Mesendoderm (in vitro differentiated cells): Measurements from ENCODE around the gene ABR.

Experiments
- DNase-seq: peaks from one replicate; pipeline ENCODE4 v3.0.0; 2013
- H2AK5ac ChIP-seq: 2 replicates; pipeline ENCODE4 v1.6.1; 2013; ENCODE audit warnings: low read length, inconsistent platforms
- H2BK120ac ChIP-seq: 2 replicates; pipeline ENCODE4 v1.6.1; 2013; ENCODE audit warnings: low read depth, mild to moderate bottlenecking, low read length, moderate library complexity, mixed read lengths
- H2BK15ac ChIP-seq: replicated peaks from 2 replicates; pipeline ENCODE4 v1.6.1; 2013; ENCODE audit warnings: low read depth, mild to moderate bottlenecking, moderate library complexity
- H2BK5ac ChIP-seq: 2 replicates; pipeline ENCODE4 v1.6.1; 2013; ENCODE audit warnings: low read length, inconsistent platforms
- H3K18ac ChIP-seq: 2 replicates; pipeline ENCODE4 v1.6.1; 2013; ENCODE audit warnings: mild to moderate bottlenecking, low read length, mixed read lengths
- H3K23ac ChIP-seq: one replicate; pipeline ENCODE4 v1.6.1; 2013; ENCODE audit warnings: low read length
- H3K27ac ChIP-seq: 2 replicates; pipeline ENCODE4 v1.5.1; 2013; ENCODE audit warnings: low read depth, mild to moderate bottlenecking, inconsistent platforms, low read length, moderate library complexity
- H3K27me3 ChIP-seq: 2 replicates; pipeline ENCODE4 v1.6.1; 2013; ENCODE audit warnings: low read length, control low read depth, mild to moderate bottlenecking, inconsistent platforms; ENCODE audit not compliant: insufficient read depth, poor library complexity
- H3K36me3 ChIP-seq: 2 replicates; pipeline ENCODE4 v1.6.1; 2013; ENCODE audit warnings: low read length, inconsistent platforms; ENCODE audit not compliant: control insufficient read depth, insufficient read depth
- H3K4ac ChIP-seq: one replicate; pipeline ENCODE4 v1.6.1; 2013; ENCODE audit warnings: low read depth, mild to moderate bottlenecking, low read length, moderate library complexity
- H3K4me1 ChIP-seq: 2 replicates; pipeline ENCODE4 v1.6.1; 2013; ENCODE audit warnings: low read depth, low read length, inconsistent platforms; ENCODE audit not compliant: control insufficient read depth
- H3K4me2 ChIP-seq: 2 replicates; pipeline ENCODE4 v1.6.1; 2013; ENCODE audit warnings: low read length
- H3K4me3 ChIP-seq: 2 replicates; pipeline ENCODE4 v1.5.1; 2013; ENCODE audit warnings: mild to moderate bottlenecking, low read length
- H3K56ac ChIP-seq: one replicate; pipeline ENCODE4 v1.6.1; 2013; ENCODE audit warnings: low read length
- H3K79me1 ChIP-seq: 2 replicates; pipeline ENCODE4 v1.6.1; 2013; ENCODE audit warnings: low read length, inconsistent platforms
- H3K79me2 ChIP-seq: 2 replicates; pipeline ENCODE4 v1.6.1; 2013; ENCODE audit warnings: mild to moderate bottlenecking, low read length; ENCODE audit not compliant: control insufficient read depth, insufficient read depth
- H3K9ac ChIP-seq: 2 replicates; pipeline ENCODE4 v1.6.1; 2013; ENCODE audit warnings: low read length, inconsistent platforms
- H4K5ac ChIP-seq: one replicate; pipeline ENCODE4 v1.6.1; 2013; ENCODE audit warnings: low read length
- H4K8ac ChIP-seq: one replicate; pipeline ENCODE4 v1.6.1; 2013; ENCODE audit warnings: low read depth, mild to moderate bottlenecking, control low read depth, low read length, moderate library complexity
- WGBS: extraction: QIAGEN DNeasy Blood & Tissue Kit; methylation state at CpG from one replicate; pipeline ENCODE4 v1.1.7; 2013; ENCODE audit warnings: low lambda C conversion rate, missing lambda C conversion rate; ENCODE audit not compliant: insufficient coverage; ENCODE audit errors: extremely low coverage; 5-methylcytosine and 5-hydroxymethylcytosine counted together

ABR gene

DNA sequence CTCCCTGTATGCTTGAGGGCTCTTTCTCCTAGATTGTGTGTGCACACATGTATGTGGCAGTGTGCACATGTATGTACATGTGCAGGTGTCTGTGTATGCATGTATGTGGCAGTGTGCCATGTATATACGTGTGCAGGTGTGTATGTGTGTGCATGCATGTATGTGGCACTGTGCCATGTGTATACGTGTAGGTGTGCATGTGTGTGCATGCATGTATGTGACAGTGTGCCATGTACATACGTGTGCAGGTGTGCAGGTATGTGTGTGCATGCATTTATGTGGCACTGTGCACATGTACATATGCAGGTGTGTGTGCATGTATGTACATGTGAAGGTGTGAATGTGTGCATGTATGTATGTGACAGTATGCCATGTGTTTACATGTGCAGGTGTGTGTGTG is 46.5 kb upstream of the ABR start:
- WGBS = no CpG with 5 or more reads among the region's 3 CpGs
- no peak overlapping the region for H3K56ac ChIP-seq
- H3K4me1 ChIP-seq = no peaks in the 10 kb centered on the region
- H3K4me2 ChIP-seq = no peak overlapping the region
- H2BK15ac ChIP-seq = no peak overlapping the region
- no peak overlapping the region for H3K9ac ChIP-seq
- H3K4ac ChIP-seq = no peak overlapping the region
- H2BK120ac ChIP-seq = no peak overlapping the region
- H3K4me3 ChIP-seq = no peak overlapping the region
- no peaks in the 10 kb centered on the region for H3K79me2 ChIP-seq
- H2AK5ac ChIP-seq = no peak overlapping the region
- no peak overlapping the region for H3K23ac ChIP-seq
- no peak overlapping the region for H3K18ac ChIP-seq
- H2BK5ac ChIP-seq = no peak overlapping the region
- H4K5ac ChIP-seq = no peak overlapping the region
- H3K27me3 ChIP-seq = peaks cover 29% of the 10 kb centered on the region
- H3K27ac ChIP-seq = no peak overlapping the region
- no peaks in the 10 kb centered on the region for H3K36me3 ChIP-seq
- H3K79me1 ChIP-seq = no peaks in the 10 kb centered on the region
- no peak overlapping the region for H4K8ac ChIP-seq
- no peak for DNase-seq

GRCh38 chr17:1224330-1224729 is 44.5 kb upstream of the ABR start:
- no peak overlapping the region for H3K4me2 ChIP-seq
- H3K23ac ChIP-seq = no peak overlapping the region
- H3K4ac ChIP-seq = no peak overlapping the region
- WGBS = no CpG with 5 or more reads among the region's 7 CpGs
- no peaks in the 10 kb centered on the region for H3K79me2 ChIP-seq
- no peak overlapping the region for H4K5ac ChIP-seq
- no peaks in the 10 kb centered on the region for H3K79me1 ChIP-seq
- H2AK5ac ChIP-seq = no peak overlapping the region
- H3K56ac ChIP-seq = no peak overlapping the region
- H3K9ac ChIP-seq = no peak overlapping the region
- H3K36me3 ChIP-seq = no peaks in the 10 kb centered on the region
- H3K4me1 ChIP-seq = no peaks in the 10 kb centered on the region
- no peak overlapping the region for H3K27ac ChIP-seq
- no peak overlapping the region for H2BK120ac ChIP-seq
- no peak overlapping the region for H2BK5ac ChIP-seq
- no peak for DNase-seq
- peaks cover 19% of the 10 kb centered on the region for H3K27me3 ChIP-seq
- no peak overlapping the region for H3K18ac ChIP-seq
- no peak overlapping the region for H3K4me3 ChIP-seq
- H2BK15ac ChIP-seq = no peak overlapping the region
- no peak overlapping the region for H4K8ac ChIP-seq

DNA sequence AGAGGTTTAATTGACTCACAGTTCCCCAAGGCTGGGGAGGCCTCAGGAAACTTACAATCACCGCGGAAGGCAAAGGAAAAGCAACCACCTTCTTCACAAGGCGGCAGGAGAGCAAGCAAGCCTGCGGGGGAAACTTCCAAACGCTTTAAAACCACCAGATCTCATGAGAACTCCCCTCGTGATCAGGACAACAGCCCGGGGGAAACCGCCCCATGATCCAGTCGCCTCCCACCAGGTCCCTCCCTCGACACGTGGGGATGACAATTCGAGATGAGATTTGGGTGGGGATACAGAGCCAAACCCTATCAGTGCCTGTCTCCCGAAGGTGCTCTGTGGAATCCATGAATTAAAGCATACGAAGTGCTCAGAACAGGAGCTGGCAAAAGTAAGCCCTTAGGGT is 43.9 kb upstream of the ABR start:
- peaks cover 13% of the 10 kb centered on the region for H3K27me3 ChIP-seq

GRCh38 chr17:1222321-1222720 is 42.5 kb upstream of the ABR start:
- DNase-seq = no peak
- Histone ChIP-seq H2BK5ac (no peak overlapping the region), H4K8ac (no peak overlapping the region), H3K4me1 (no peaks in the 10 kb centered on the region), H2BK15ac (no peak overlapping the region), H4K5ac (no peak overlapping the region), H2BK120ac (no peak overlapping the region), H3K4ac (no peak overlapping the region), H3K79me1 (no peaks in the 10 kb centered on the region), H3K4me2 (no peak overlapping the region), H3K9ac (no peak overlapping the region), H3K79me2 (no peaks in the 10 kb centered on the region), H3K56ac (no peak overlapping the region), H2AK5ac (no peak overlapping the region), H3K4me3 (no peak overlapping the region), H3K36me3 (no peaks in the 10 kb centered on the region), H3K27ac (no peak overlapping the region), H3K27me3 (peaks cover 2% of the 10 kb centered on the region), H3K18ac (no peak overlapping the region), H3K23ac (no peak overlapping the region)
- no CpG with 5 or more reads among the region's 8 CpGs for WGBS

More for the DNA sequence above, 43.9 kb upstream of the ABR start:
- Histone ChIP-seq H4K8ac (no peak overlapping the region), H3K27ac (no peak overlapping the region), H3K79me2 (no peaks in the 10 kb centered on the region), H3K18ac (no peak overlapping the region), H3K4me1 (no peaks in the 10 kb centered on the region), H4K5ac (no peak overlapping the region), H2BK120ac (no peak overlapping the region), H3K9ac (no peak overlapping the region), H3K23ac (no peak overlapping the region), H2BK15ac (no peak overlapping the region), H3K36me3 (no peaks in the 10 kb centered on the region), H3K4me3 (no peak overlapping the region), H3K56ac (no peak overlapping the region), H3K79me1 (no peaks in the 10 kb centered on the region), H3K4ac (no peak overlapping the region), H2AK5ac (no peak overlapping the region), H3K4me2 (no peak overlapping the region), H2BK5ac (no peak overlapping the region)
- DNase-seq = no peak
- no CpG with 5 or more reads among the region's 14 CpGs for WGBS

DNA sequence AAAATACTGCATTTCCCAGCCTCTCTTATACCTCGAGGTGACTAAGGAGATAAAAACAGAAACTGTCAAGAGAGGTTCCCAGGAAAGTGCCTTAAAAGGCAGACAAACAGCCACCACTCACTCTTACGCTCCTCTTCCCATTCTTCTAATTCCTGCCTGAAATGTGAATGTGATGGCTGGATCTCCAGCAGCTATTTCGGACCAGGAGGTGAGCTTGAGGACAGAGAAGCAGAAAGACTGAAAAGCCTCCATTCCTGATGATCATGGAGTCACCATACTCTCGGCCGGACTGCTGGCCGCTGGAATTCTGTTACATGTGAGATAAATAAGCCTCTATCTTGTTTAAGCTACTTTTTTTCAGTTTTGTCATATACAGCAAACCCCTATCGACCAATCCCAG is 41.4 kb upstream of the ABR start:
- no peak overlapping the region for H3K27ac ChIP-seq
- DNase-seq = no peak
- H3K9ac ChIP-seq = no peak overlapping the region
- no peak overlapping the region for H2AK5ac ChIP-seq
- H2BK5ac ChIP-seq = no peak overlapping the region
- H3K4me3 ChIP-seq = no peak overlapping the region
- no peak overlapping the region for H4K8ac ChIP-seq
- no peak overlapping the region for H3K23ac ChIP-seq
- no peak overlapping the region for H3K4ac ChIP-seq
- H3K79me2 ChIP-seq = no peaks in the 10 kb centered on the region
- no CpG with 5 or more reads among the region's 7 CpGs for WGBS
- H3K4me2 ChIP-seq = no peak overlapping the region
- no peaks in the 10 kb centered on the region for H3K4me1 ChIP-seq
- no peak overlapping the region for H2BK15ac ChIP-seq
- H3K79me1 ChIP-seq = no peaks in the 10 kb centered on the region
- no peak overlapping the region for H3K56ac ChIP-seq
- H3K27me3 ChIP-seq = no peaks in the 10 kb centered on the region
- no peak overlapping the region for H3K18ac ChIP-seq
- no peak overlapping the region for H2BK120ac ChIP-seq
- no peaks in the 10 kb centered on the region for H3K36me3 ChIP-seq
- H4K5ac ChIP-seq = no peak overlapping the region

DNA sequence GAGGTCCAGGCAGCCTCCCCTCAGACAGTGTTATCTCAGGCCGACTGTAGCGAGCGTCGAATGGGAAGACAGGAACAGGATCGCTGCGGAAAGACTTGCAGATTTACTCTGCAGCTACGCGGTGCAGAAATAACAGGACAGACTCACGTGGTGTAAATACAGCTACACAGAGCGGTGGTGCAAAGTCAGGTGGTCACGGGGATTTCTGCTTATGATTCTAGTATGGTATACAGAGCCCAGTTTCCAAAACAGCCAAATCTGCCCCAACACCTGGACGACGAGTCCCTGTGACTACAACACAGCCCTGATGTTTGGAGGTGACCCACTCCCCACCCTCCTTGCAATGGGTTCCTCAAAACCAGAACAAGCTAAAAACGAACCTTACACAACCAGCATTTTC is 40.6 kb upstream of the ABR start:
- H3K79me1 ChIP-seq = no peaks in the 10 kb centered on the region
- whole genome bisulfite sequencing = no CpG with 5 or more reads among the region's 14 CpGs
- no peaks in the 10 kb centered on the region for H3K27me3 ChIP-seq
- no peak overlapping the region for H2AK5ac ChIP-seq
- no peak overlapping the region for H2BK5ac ChIP-seq
- H4K5ac ChIP-seq = no peak overlapping the region
- H3K27ac ChIP-seq = no peak overlapping the region
- no peak overlapping the region for H2BK15ac ChIP-seq
- no peak overlapping the region for H3K23ac ChIP-seq
- H3K36me3 ChIP-seq = no peaks in the 10 kb centered on the region
- no peak overlapping the region for H3K4ac ChIP-seq
- H3K79me2 ChIP-seq = no peaks in the 10 kb centered on the region
- H2BK120ac ChIP-seq = no peak overlapping the region
- H3K56ac ChIP-seq = no peak overlapping the region
- H3K18ac ChIP-seq = no peak overlapping the region
- no peak overlapping the region for H4K8ac ChIP-seq
- H3K4me1 ChIP-seq = no peaks in the 10 kb centered on the region
- no peak for DNase-seq
- H3K9ac ChIP-seq = no peak overlapping the region
- H3K4me3 ChIP-seq = no peak overlapping the region
- no peak overlapping the region for H3K4me2 ChIP-seq
